Neural progenitor cell (in vitro differentiated cells): ENCODE measurements around the gene PHKG2. TPM values are rescaled to one million over a fixed set of nuclear protein-coding genes. Genes with fewer than 3 reads are reported as not detected.

Experiments
- DNase-seq: peaks from one replicate; pipeline ENCODE4 v3.0.0-alpha.2; 2016; ENCODE audit warnings: low spot score
- H2AFZ ChIP-seq: fragments of 200-600 bp; sonication (generic); replicated peaks from 2 replicates; pipeline ENCODE4 v1.6.1; 2016; ENCODE audit warnings: antibody characterized with exemption
- H3F3A ChIP-seq: fragments of 200-600 bp; sonication (generic); 2 replicates; pipeline ENCODE4 v1.6.1; 2016; ENCODE audit warnings: antibody characterized with exemption, low read depth
- H3K27ac ChIP-seq: fragments of 200-600 bp; sonication (generic); 2 replicates; pipeline ENCODE4 v1.5.1; 2016; ENCODE audit warnings: mild to moderate bottlenecking
- H3K27me3 ChIP-seq: fragments of 200-600 bp; sonication (generic); 2 replicates; pipeline ENCODE4 v1.6.1; 2016; ENCODE audit warnings: mild to moderate bottlenecking, moderate library complexity
- H3K36me3 ChIP-seq: fragments of 200-600 bp; sonication (generic); 2 replicates; pipeline ENCODE4 v1.5.1; 2016
- H3K4me1 ChIP-seq: fragments of 200-600 bp; sonication (generic); 2 replicates; pipeline ENCODE4 v1.6.1; 2016; ENCODE audit warnings: mixed run types
- H3K4me2 ChIP-seq: fragments of 200-600 bp; sonication (generic); 2 replicates; pipeline ENCODE4 v1.6.1; 2016
- H3K4me3 ChIP-seq: fragments of 200-600 bp; sonication (generic); 2 replicates; pipeline ENCODE4 v1.5.1; 2016
- H3K79me2 ChIP-seq: fragments of 200-600 bp; sonication (generic); 2 replicates; pipeline ENCODE4 v1.6.1; 2016; ENCODE audit warnings: low read depth
- H3K9ac ChIP-seq: fragments of 200-600 bp; sonication (generic); 2 replicates; pipeline ENCODE4 v1.6.1; 2016
- H3K9me3 ChIP-seq: fragments of 200-600 bp; sonication (generic); 2 replicates; pipeline ENCODE4 v1.5.1; 2016; ENCODE audit warnings: low read depth
- H4K20me1 ChIP-seq: fragments of 200-600 bp; sonication (generic); 2 replicates; pipeline ENCODE4 v1.6.1; 2016; ENCODE audit warnings: low read depth
- H3K27ac Mint-ChIP-seq: 3 replicates; pipeline ENCODE4 v1.8.0; 2021; ENCODE audit warnings: mixed read lengths
- H3K27me3 Mint-ChIP-seq: 2 replicates; pipeline ENCODE4 v1.8.0; 2022; ENCODE audit warnings: low read depth, mild to moderate bottlenecking, inconsistent platforms, moderate library complexity, mixed read lengths; ENCODE audit not compliant: insufficient read depth
- H3K36me3 Mint-ChIP-seq: 3 replicates; pipeline ENCODE4 v1.8.0; 2021; ENCODE audit warnings: mixed read lengths
- H3K4me1 Mint-ChIP-seq: 3 replicates; pipeline ENCODE4 v1.8.0; 2021; ENCODE audit warnings: mixed read lengths
- H3K4me3 Mint-ChIP-seq: 3 replicates; pipeline ENCODE4 v1.8.0; 2021; ENCODE audit warnings: mild to moderate bottlenecking, moderate library complexity, mixed read lengths
- H3K9me3 Mint-ChIP-seq: 3 replicates; pipeline ENCODE4 v1.8.0; 2020; ENCODE audit warnings: mixed read lengths
- CTCF ChIP-seq: fragments of 200-600 bp; sonication (generic); IDR thresholded peaks from 2 replicates; pipeline ENCODE4 v1.5.1; 2017; ENCODE audit warnings: antibody characterized with exemption, mild to moderate bottlenecking
- EZH2 ChIP-seq: fragments of 200-600 bp; sonication (generic); IDR thresholded peaks from 2 replicates; pipeline ENCODE4 v1.6.1; 2017; ENCODE audit warnings: antibody characterized with exemption, mild to moderate bottlenecking, moderate library complexity
- EZH2phosphoT487 ChIP-seq: fragments of 200-600 bp; sonication (generic); IDR thresholded peaks from 2 replicates; pipeline ENCODE4 v1.6.1; 2017; ENCODE audit warnings: antibody characterized with exemption
- total RNA-seq: library from RNA; depleted of rRNA; stranded (reverse); fragments of >200 nt; gene quantifications from 2 replicates; pipeline ENCODE4 v1.2.3, GENCODE V29; 2015; ENCODE audit warnings: low replicate concordance

Gene PHKG2
- total RNA-seq, 1 donor from 2014 or later = 20.2 TPM

- peaks cover 28% of the 10 kb centered on the region for H4K20me1 ChIP-seq
- Mint-ChIP-seq H3K27me3 (no peaks in the 10 kb centered on the region), H3K9me3 (no peaks in the 10 kb centered on the region), H3K27ac (peak overlapping the region; percentile 35), H3K4me3 (no peak overlapping the region), H3K36me3 (peaks cover 52% of the 10 kb centered on the region), H3K4me1 (no peaks in the 10 kb centered on the region)
- no peaks in the 10 kb centered on the region for H3K4me1 ChIP-seq
- no peak overlapping the region for H3K4me2 ChIP-seq
- no peaks in the 10 kb centered on the region for H3K9me3 ChIP-seq
- H3K9ac ChIP-seq = no peak overlapping the region
- DNase-seq = no peak
- H3K27ac ChIP-seq = no peak overlapping the region
- H2AFZ ChIP-seq = no peak overlapping the region
- peaks cover 3% of the 10 kb centered on the region for H3F3A ChIP-seq
- TF ChIP-seq CTCF = no peak
- TF ChIP-seq EZH2phosphoT487 = no peak
- no peak for TF ChIP-seq EZH2
- no peaks in the 10 kb centered on the region for H3K27me3 ChIP-seq
- peaks cover 11% of the 10 kb centered on the region for H3K36me3 ChIP-seq
- no peak overlapping the region for H3K4me3 ChIP-seq
- H3K79me2 ChIP-seq = peaks cover 30% of the 10 kb centered on the region
These were observed 32.3 kb upstream of the PHKG2 start for GRCh38 chr16:30715750-30716445.

GRCh38 chr16:30720086-30720485 is 28.1 kb upstream of the PHKG2 start:
- Histone ChIP-seq H4K20me1 (peaks cover 35% of the 10 kb centered on the region), H3K9ac (no peak overlapping the region), H3K4me2 (no peak overlapping the region), H3K27me3 (no peaks in the 10 kb centered on the region), H3K9me3 (no peaks in the 10 kb centered on the region), H3K27ac (no peak overlapping the region), H3K4me3 (no peak overlapping the region), H3K79me2 (peaks cover 30% of the 10 kb centered on the region), H3K36me3 (peaks cover 5% of the 10 kb centered on the region), H2AFZ (no peak overlapping the region), H3F3A (no peaks in the 10 kb centered on the region), H3K4me1 (no peaks in the 10 kb centered on the region)
- no peak overlapping the region for H3K4me3 Mint-ChIP-seq
- no peak overlapping the region for H3K27ac Mint-ChIP-seq
- peaks cover 56% of the 10 kb centered on the region for H3K36me3 Mint-ChIP-seq
- no peaks in the 10 kb centered on the region for H3K9me3 Mint-ChIP-seq
- H3K27me3 Mint-ChIP-seq = no peaks in the 10 kb centered on the region
- no peaks in the 10 kb centered on the region for H3K4me1 Mint-ChIP-seq
- TF ChIP-seq EZH2 (no peak), CTCF (no peak)
- no peak for DNase-seq

GRCh38 chr16:30720694-30721093 is 27.5 kb upstream of the PHKG2 start:
- Histone ChIP-seq H2AFZ (no peak overlapping the region), H3K4me1 (no peaks in the 10 kb centered on the region), H3K27me3 (no peaks in the 10 kb centered on the region), H3K4me2 (no peak overlapping the region), H3K36me3 (peaks cover 6% of the 10 kb centered on the region), H3K79me2 (peaks cover 33% of the 10 kb centered on the region), H3K4me3 (no peak overlapping the region), H3K27ac (no peak overlapping the region), H3K9me3 (no peaks in the 10 kb centered on the region), H4K20me1 (peaks cover 37% of the 10 kb centered on the region), H3F3A (no peaks in the 10 kb centered on the region), H3K9ac (no peak overlapping the region)
- H3K36me3 Mint-ChIP-seq = peaks cover 53% of the 10 kb centered on the region
- no peaks in the 10 kb centered on the region for H3K27me3 Mint-ChIP-seq
- H3K4me3 Mint-ChIP-seq = no peak overlapping the region
- no peak for TF ChIP-seq EZH2
- TF ChIP-seq CTCF = no peak
- TF ChIP-seq EZH2phosphoT487 = no peak
- no peaks in the 10 kb centered on the region for H3K9me3 Mint-ChIP-seq
- no peak for DNase-seq
- no peaks in the 10 kb centered on the region for H3K4me1 Mint-ChIP-seq
- H3K27ac Mint-ChIP-seq = no peak overlapping the region
